GM19025 (cell line): ENCODE results near the gene TNFRSF8.
"Not testable (repeated sequence)": the region's sequence is repeated elsewhere in the genome, so short reads cannot be mapped to it uniquely, and the experiment has no call there.

Experiments
- ATAC-seq: cut with Tn5 transposase; IDR thresholded peaks from one replicate; pipeline ENCODE4 v1.9.1; 2021; ENCODE audit warnings: mild to moderate bottlenecking, low read depth, moderate library complexity; ENCODE audit not compliant: unreplicated experiment

Gene TNFRSF8

DNA sequence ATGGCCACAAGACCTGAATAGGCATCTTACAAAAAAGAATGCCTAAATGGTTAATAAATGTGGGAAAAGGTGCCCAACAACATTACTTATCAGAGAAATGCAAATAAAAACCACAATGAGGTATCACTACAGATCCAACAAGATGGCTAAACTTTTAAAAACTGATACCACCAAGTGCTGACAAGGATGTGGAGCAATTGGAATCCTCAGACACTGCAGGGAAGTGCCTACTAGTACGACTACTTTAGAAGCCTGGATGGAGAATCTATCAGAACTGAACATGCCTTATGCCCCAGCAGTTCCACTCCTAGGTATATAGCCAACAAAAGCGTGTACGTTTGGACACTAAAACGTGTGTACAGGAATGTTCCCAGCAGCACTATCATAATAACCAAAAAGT is 19.9 kb downstream of the TNFRSF8 start:
- no peak for ATAC-seq

DNA sequence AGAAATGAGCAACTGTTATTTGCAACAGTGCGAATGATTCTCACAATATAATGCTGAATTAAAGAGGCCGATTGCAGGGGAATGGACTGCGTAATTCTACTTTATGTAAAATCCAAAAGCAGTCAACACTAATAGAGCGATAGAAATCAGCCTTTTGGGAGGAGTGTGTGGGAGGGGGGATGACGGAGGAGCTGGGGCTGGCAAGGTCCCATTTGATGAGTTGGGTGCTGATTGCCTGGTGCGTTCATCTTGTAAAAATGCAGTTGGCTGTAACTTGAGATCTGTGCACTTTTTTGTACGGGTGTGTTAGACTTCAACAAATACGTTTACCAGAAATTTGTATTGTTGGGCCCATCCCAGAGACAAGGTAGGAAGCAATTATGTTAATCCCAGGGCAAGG is 20.7 kb downstream of the TNFRSF8 start:
- no peak for ATAC-seq

- no peak for ATAC-seq
These were observed 22.6 kb downstream of the TNFRSF8 start for GRCh38 chr1:12085643-12086260.

GRCh38 chr1:12087797-12088314 is 24.8 kb downstream of the TNFRSF8 start:
- ATAC-seq = peak; percentile 54

DNA sequence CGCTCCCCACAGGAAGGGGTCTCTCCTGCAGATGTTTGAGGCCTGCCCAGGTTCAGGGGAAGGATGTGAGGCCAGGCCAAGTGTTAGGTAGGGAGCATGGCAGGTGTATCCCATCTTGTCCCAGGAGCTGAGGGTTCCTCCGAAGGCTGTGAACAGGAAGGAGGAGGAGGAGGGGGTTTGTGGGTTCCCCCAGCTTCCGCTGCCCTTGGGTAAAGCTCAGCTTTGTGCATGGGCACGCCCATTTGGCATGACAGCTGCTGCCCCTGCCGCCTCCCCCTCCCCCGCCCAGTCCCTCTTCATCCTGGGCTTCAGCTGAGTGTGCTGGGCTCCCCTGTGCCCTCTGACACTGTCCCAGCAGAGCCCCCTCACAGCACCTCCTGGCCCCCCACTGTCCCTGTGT is 25.5 kb downstream of the TNFRSF8 start:
- ATAC-seq = no peak

DNA sequence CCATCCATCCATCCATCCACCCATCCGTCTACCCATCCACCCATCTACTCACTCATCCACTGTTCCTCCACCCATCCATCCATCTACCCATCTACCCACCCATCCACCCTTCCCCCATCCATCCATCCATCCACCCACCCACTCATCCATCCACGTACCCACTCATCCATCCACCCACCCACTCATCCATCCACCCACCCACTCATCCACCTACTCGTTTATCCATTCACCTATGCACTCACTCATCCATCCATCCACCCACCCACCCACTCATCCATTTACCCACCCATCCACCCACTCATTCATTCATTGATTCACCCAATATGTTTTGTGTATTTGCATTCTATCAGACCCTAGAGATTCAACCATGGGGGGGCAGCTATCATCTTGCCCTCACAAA is 27.2 kb downstream of the TNFRSF8 start:
- ATAC-seq = no peak

DNA sequence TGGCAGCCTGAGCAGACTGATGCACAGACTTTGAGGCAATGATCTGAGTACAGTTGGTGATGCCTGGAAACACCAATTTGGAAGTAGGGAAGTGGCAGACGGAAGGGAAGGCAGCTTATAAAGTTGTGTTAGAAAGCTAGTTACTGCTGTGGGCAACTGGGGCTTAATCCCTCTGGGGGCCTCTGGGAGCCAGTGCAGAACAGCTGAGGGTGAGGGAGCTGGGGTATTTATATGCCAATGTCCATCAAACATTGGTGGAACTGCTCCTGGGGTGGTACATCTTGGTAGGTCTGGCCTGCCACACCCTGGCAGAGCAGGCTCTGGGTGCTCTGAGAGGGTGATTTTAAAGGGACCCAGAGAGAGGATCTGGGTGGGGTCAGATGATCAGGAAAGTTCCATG is 28.1 kb downstream of the TNFRSF8 start:
- no peak for ATAC-seq

DNA sequence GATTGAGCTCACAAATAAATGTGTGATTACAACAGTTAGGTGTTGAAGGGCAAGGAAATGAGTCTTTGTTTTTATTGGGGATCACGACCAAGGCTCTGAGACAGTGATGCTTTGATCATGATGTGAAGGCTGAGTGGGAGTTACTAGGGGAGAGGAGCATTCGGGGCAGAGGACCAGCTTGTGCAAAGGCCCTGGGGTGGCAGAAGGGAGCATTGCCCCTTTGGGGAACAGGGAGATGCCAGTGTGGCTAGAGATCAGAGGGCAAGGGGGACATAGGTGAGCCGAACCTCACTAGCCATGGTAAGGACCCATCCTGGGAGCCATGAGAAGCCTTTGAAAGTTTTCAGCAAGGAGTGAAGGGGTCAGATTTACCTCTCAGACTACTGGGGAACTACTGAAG is 31.1 kb downstream of the TNFRSF8 start:
- ATAC-seq = no peak

- no peak for ATAC-seq
These were observed 32.6 kb downstream of the TNFRSF8 start for GRCh38 chr1:12095452-12096263.

DNA sequence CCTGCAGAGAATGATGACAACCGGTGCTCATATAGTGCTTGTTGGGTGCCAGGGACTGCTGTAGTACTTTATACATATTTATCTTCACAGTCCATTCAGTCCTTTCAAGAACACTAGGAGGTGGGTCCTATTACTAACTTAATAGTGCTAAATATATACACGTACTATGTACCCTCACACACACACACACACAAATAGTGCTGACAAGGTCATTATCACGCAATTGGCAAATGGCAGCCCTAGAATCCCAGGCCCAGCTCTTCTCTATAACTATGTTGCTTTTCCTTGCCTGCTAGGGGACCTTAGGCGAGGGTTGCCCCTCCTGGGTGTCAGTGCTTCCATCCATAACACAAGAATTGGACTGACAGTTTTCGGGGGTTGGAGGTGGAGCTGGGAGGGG is 33.5 kb downstream of the TNFRSF8 start:
- ATAC-seq = no peak

GRCh38 chr1:12097321-12097720 is 34.2 kb downstream of the TNFRSF8 start:
- ATAC-seq = no peak

- no peak for ATAC-seq
These were observed 35.7 kb downstream of the TNFRSF8 start for GRCh38 chr1:12098786-12099185.

DNA sequence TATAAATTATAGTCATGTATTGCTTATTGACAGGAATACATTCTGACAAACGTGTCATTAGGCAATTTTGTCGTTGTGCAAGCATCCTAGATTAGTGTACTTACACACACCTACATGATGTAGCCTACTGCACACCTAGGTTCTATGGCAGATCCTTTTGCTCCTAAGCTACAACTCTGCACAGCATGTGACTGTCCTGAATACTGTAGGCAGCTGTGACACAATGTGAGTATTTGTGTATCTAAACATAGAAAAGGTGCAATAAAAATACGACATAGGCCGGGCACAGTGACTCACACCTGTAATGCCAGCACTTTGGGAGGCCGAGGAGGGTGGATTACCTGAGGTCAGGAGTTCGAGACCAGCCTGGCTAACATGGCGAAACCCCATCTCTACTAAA is 36.5 kb downstream of the TNFRSF8 start:
- ATAC-seq = no peak

- ATAC-seq = no peak
These were observed 37.0 kb downstream of the TNFRSF8 start for GRCh38 chr1:12100071-12100470.

DNA sequence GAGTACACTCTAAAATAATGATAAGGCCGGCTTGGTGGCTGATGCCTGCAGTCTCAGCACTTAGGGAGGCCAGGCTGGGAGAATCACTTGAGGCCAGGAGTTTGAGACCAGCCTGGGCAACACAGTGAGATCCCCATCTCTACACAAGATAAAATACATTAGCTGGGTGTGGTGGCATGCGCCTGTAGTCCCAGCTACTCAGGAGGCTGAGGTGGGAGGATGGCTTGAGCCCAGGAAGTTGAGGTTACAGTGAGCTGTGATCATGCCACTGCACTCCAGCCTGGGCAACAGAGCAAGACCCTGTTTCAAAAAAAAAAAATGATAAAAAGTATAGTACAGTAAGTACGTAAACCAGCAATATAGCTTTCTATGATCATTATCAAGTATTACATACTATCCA is 38.0 kb downstream of the TNFRSF8 start:
- ATAC-seq = not testable (repeated sequence)

DNA sequence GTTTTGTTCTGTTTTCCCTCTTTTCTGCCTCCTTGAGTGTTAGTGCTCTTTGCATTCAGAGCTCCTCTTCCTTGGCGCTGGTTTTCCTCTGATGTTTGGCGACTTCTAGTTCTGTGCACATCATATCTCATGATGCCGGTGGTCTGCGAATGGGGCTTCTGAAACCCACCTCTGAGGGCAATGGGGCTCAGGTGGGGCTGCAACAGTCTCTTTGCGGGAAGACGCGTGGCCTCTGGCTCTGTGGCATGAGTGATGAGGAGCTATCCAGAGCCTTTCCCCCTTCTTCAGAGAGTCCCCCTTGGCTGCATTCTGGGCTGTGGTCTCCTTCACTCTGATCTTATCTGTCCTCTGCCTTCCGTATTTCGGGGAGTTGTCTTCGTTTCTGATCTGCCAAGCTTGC is 39.0 kb downstream of the TNFRSF8 start:
- no peak for ATAC-seq

DNA sequence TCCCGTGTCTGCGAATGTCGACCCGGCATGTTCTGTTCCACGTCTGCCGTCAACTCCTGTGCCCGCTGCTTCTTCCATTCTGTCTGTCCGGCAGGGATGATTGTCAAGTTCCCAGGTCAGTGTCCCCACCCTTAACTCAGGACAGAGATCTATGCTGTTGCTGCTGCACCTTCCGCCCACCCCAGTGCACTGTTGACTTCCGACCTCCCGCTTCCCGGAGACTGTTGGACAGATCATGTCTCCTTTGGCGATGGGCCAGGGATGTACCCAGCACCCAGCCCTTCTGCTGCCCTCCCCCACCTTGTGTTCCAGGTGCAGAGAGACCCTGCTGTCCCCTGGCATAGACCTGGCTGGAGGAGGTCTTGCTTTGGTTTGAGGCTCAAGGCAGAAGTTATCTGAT is 41.3 kb downstream of the TNFRSF8 start:
- no peak for ATAC-seq

GRCh38 chr1:12106153-12106552 is 43.0 kb downstream of the TNFRSF8 start:
- ATAC-seq = no peak

DNA sequence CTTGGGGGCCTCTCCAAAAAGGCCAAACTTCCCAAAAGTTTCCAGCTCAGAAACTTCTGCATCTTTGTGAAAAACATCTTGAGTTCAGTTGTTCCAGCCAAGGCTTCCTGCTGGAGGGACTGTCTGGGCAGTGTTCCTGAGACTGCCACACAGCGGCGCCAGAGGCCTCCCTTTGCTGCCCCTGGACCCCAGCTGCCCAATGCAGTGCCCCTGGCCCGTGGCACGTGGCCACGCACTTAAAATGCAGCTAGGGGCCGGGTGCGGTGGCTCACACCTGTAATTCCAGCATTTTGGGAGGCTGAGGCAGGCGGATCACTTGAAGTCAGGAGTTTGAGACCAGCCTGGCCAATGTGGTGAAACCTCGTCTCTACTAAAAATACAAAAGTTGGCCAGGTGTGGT is 43.8 kb downstream of the TNFRSF8 start:
- not testable (repeated sequence) for ATAC-seq

DNA sequence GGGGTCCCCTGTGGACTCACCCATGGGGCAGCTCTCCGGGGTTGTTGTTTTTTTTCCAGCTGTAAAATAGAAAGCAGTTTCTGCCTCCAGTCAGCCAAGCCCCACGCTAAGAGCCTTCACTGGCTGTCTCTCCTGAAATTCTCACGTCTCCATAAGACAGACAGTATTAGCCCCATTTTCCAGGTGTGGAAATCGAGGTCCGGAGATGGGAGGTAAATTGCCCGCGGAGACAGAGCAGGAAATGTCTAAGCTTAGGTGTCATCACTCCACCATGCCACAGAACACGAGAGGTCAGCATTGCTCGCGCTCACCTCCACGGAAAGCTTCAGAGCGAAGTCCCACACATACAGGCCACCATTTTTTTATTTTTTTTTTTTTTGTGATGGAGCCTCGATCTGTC is 44.6 kb downstream of the TNFRSF8 start:
- ATAC-seq = no peak

- ATAC-seq = no peak
These were observed 46.8 kb downstream of the TNFRSF8 start for GRCh38 chr1:12109901-12110300.

DNA sequence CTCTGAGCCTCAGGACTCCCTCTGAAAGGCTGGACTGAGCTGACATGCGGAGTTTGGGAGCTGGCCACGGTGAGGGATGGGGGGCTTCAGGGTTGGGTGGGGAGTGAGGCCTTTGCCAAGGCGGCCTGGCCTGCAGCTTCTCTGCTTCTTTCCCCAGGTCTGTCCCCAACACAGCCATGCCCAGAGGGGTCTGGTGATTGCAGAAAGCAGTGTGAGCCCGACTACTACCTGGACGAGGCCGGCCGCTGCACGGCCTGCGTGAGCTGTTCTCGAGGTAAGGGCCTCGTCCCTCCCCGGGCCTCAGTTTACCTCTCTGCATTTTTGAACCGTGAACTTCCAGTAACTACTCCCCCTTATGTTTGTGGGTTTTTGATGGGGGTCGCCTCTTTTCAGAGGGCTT is 48.6 kb downstream of the TNFRSF8 start:
- no peak for ATAC-seq
